Measurements from ENCODE around the gene CCDC91. TPM values are rescaled to one million over a fixed set of nuclear protein-coding genes. Genes with fewer than 3 reads are reported as not detected.

Gene CCDC91
- total RNA-seq, 4 donors from 2014 or later: 24.3 to 65.2 (median 34.3) TPM

- Histone ChIP-seq H3K4me1 (no peaks in the 10 kb centered on the region), H3K27me3 (no peaks in the 10 kb centered on the region), H3K9me3 (no peaks in the 10 kb centered on the region), H3K4me3 (no peak overlapping the region), H3K27ac (no peak overlapping the region), H3K36me3 (no peaks in the 10 kb centered on the region)
- no peak for DNase-seq
- TF ChIP-seq POLR2A (IDR thresholded peaks at IDR 0.05) (no peak), CTCF (IDR thresholded peaks at IDR 0.05) (no peak)
Measured at GRCh38 chr12:28425526-28425925, 235.3 kb downstream of the CCDC91 start.

- Histone ChIP-seq H3K4me1 (no peaks in the 10 kb centered on the region), H3K36me3 (no peaks in the 10 kb centered on the region), H3K4me3 (no peak overlapping the region), H3K9me3 (no peaks in the 10 kb centered on the region), H3K27me3 (no peaks in the 10 kb centered on the region), H3K27ac (no peak overlapping the region)
- DNase-seq: no peak
- TF ChIP-seq CTCF (IDR thresholded peaks at IDR 0.05): no peak
- no peak for TF ChIP-seq POLR2A (IDR thresholded peaks at IDR 0.05)
Measured at GRCh38 chr12:28427046-28427445, 236.8 kb downstream of the CCDC91 start.

- H3K27ac ChIP-seq: no peak overlapping the region
Measured at GRCh38 chr12:28440081-28440608, 249.9 kb downstream of the CCDC91 start.

GRCh38 chr12:28442101-28442500 lies 251.8 kb downstream of the CCDC91 start:
- Histone ChIP-seq H3K4me3 (no peak overlapping the region), H3K27ac (no peak overlapping the region), H3K4me1 (no peaks in the 10 kb centered on the region), H3K9me3 (no peaks in the 10 kb centered on the region), H3K27me3 (no peaks in the 10 kb centered on the region), H3K36me3 (no peaks in the 10 kb centered on the region)
- TF ChIP-seq POLR2A (IDR thresholded peaks at IDR 0.05) (no peak), CTCF (IDR thresholded peaks at IDR 0.05) (no peak)
- no peak for DNase-seq

More at GRCh38 chr12:28440081-28440608, 249.9 kb downstream of the CCDC91 start:
- H3K4me1 ChIP-seq: no peaks in the 10 kb centered on the region
- H3K9me3 ChIP-seq: no peaks in the 10 kb centered on the region
- no peaks in the 10 kb centered on the region for H3K36me3 ChIP-seq
- no peak for DNase-seq
- no peak overlapping the region for H3K4me3 ChIP-seq
- no peaks in the 10 kb centered on the region for H3K27me3 ChIP-seq
- TF ChIP-seq CTCF (IDR thresholded peaks at IDR 0.05) (no peak), POLR2A (IDR thresholded peaks at IDR 0.05) (no peak)

- H3K4me3 ChIP-seq: no peak overlapping the region
- no peaks in the 10 kb centered on the region for H3K27me3 ChIP-seq
- H3K36me3 ChIP-seq: no peaks in the 10 kb centered on the region
- no peaks in the 10 kb centered on the region for H3K9me3 ChIP-seq
- DNase-seq: no peak
- no peaks in the 10 kb centered on the region for H3K4me1 ChIP-seq
- TF ChIP-seq POLR2A (IDR thresholded peaks at IDR 0.05) (no peak), CTCF (IDR thresholded peaks at IDR 0.05) (no peak)
- H3K27ac ChIP-seq: no peak overlapping the region
Measured at GRCh38 chr12:28443337-28443736, 253.1 kb downstream of the CCDC91 start.

GRCh38 chr12:28446031-28446430 lies 255.8 kb downstream of the CCDC91 start:
- H3K9me3 ChIP-seq: no peaks in the 10 kb centered on the region
- DNase-seq: no peak
- TF ChIP-seq POLR2A (IDR thresholded peaks at IDR 0.05): no peak
- no peak for TF ChIP-seq CTCF (IDR thresholded peaks at IDR 0.05)
- H3K4me1 ChIP-seq: no peaks in the 10 kb centered on the region
- no peak overlapping the region for H3K27ac ChIP-seq
- H3K27me3 ChIP-seq: no peaks in the 10 kb centered on the region
- H3K36me3 ChIP-seq: no peaks in the 10 kb centered on the region
- no peak overlapping the region for H3K4me3 ChIP-seq

Data from Peyer's patch (tissue), 4 donors.